NCI-H748 treated with DMSO at 0.1 percent for 48 hours (cell line): Measurements from ENCODE around the gene TCF7L1.
"Not testable (repeated sequence)": the region's sequence is repeated elsewhere in the genome, so short reads cannot be mapped to it uniquely, and the experiment has no call there.

ENCODE experiments used
- DNase-seq: peaks from one replicate; lab custom pipeline; 2025; lab: John Stamatoyannopoulos, UW

TCF7L1 gene

GRCh38 chr2:85132397-85132796 is 795 bp upstream of the TCF7L1 start:
- no peak for DNase-seq

- no peak for DNase-seq
These were observed 611 bp downstream of the TCF7L1 start for GRCh38 chr2:85133751-85134254.

GRCh38 chr2:85134255-85134895 is 1.2 kb downstream of the TCF7L1 start:
- DNase-seq = no peak

GRCh38 chr2:85134896-85135659 is 1.9 kb downstream of the TCF7L1 start:
- no peak for DNase-seq

- DNase-seq = no peak
These were observed 2.4 kb downstream of the TCF7L1 start for GRCh38 chr2:85135660-85135914.

- DNase-seq = no peak
These were observed 4.0 kb downstream of the TCF7L1 start for GRCh38 chr2:85137156-85137555.

- no peak for DNase-seq
These were observed 10.4 kb downstream of the TCF7L1 start for GRCh38 chr2:85143463-85144082.

GRCh38 chr2:85145116-85145820 is 12.1 kb downstream of the TCF7L1 start:
- no peak for DNase-seq

GRCh38 chr2:85148190-85148589 is 15.0 kb downstream of the TCF7L1 start:
- no peak for DNase-seq

- DNase-seq = no peak
These were observed 17.8 kb downstream of the TCF7L1 start for GRCh38 chr2:85151026-85151425.

- DNase-seq = no peak
These were observed 19.7 kb downstream of the TCF7L1 start for GRCh38 chr2:85152895-85153294.

GRCh38 chr2:85154048-85154753 is 21.0 kb downstream of the TCF7L1 start:
- DNase-seq = no peak

GRCh38 chr2:85155082-85155481 is 21.9 kb downstream of the TCF7L1 start:
- DNase-seq = not testable (repeated sequence)

- no peak for DNase-seq
These were observed 23.0 kb downstream of the TCF7L1 start for GRCh38 chr2:85156153-85156552.

- DNase-seq = no peak
These were observed 23.4 kb downstream of the TCF7L1 start for GRCh38 chr2:85156619-85157018.

- no peak for DNase-seq
These were observed 24.2 kb downstream of the TCF7L1 start for GRCh38 chr2:85157345-85157744.

GRCh38 chr2:85158559-85159273 is 25.5 kb downstream of the TCF7L1 start:
- DNase-seq = no peak

- DNase-seq = no peak
These were observed 26.4 kb downstream of the TCF7L1 start for GRCh38 chr2:85159589-85159988.

GRCh38 chr2:85160966-85161960 is 28.1 kb downstream of the TCF7L1 start:
- no peak for DNase-seq

GRCh38 chr2:85162746-85163301 is 29.6 kb downstream of the TCF7L1 start:
- DNase-seq = no peak
